Activated gamma-delta T cell (primary cell): ENCODE results near the gene GJB1.
"Not testable (repeated sequence)": the region's sequence is repeated elsewhere in the genome, so short reads cannot be mapped to it uniquely, and the experiment has no call there.

Experiments used
- DNase-seq: peaks from one replicate; lab custom pipeline; 2025; lab: John Stamatoyannopoulos, UW
- total RNA-seq, 2 donors: gene quantifications; one replicate each; lab custom pipeline; 2026; lab: John Stamatoyannopoulos, UW

Gene GJB1
- total RNA-seq = 0 to 0.05 reads per million in 2 donors

DNA sequence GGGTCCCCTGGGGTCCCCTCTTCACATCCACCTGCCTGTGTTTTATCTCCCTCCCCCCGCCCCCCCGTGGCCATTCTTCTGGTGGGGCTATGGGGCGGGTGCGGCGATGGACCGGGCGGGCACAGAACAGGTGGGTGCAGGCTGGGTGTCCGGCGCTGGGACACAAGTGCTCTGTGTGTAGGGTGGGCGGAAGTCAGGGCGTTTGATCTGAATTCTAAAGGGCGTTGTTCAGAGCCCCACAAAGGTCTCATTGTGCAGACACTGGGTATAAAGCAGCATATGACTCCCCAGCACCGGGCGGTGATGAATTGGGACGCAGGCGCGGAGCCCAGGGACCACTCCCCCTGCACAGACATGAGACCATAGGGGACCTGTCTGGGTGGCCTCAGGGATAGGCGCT lies at the start of gene GJB1:
TSS of gene GJB1 (plus strand) at position 296 of the 400 bp plus-strand sequence. CDS start 484 bp downstream, outside the sequence.
- no peak for DNase-seq

- DNase-seq = no peak
Measured at GRCh38 chrX:71173440-71173839, 49.6 kb upstream of the GJB1 start.

GRCh38 chrX:71174795-71175194 lies 48.2 kb upstream of the GJB1 start:
- no peak for DNase-seq

- no peak for DNase-seq
Measured at GRCh38 chrX:71175531-71175930, 47.5 kb upstream of the GJB1 start.

- no peak for DNase-seq
Measured at GRCh38 chrX:71177327-71177726, 45.7 kb upstream of the GJB1 start.

- DNase-seq = no peak
Measured at GRCh38 chrX:71178908-71179307, 44.1 kb upstream of the GJB1 start.

DNA sequence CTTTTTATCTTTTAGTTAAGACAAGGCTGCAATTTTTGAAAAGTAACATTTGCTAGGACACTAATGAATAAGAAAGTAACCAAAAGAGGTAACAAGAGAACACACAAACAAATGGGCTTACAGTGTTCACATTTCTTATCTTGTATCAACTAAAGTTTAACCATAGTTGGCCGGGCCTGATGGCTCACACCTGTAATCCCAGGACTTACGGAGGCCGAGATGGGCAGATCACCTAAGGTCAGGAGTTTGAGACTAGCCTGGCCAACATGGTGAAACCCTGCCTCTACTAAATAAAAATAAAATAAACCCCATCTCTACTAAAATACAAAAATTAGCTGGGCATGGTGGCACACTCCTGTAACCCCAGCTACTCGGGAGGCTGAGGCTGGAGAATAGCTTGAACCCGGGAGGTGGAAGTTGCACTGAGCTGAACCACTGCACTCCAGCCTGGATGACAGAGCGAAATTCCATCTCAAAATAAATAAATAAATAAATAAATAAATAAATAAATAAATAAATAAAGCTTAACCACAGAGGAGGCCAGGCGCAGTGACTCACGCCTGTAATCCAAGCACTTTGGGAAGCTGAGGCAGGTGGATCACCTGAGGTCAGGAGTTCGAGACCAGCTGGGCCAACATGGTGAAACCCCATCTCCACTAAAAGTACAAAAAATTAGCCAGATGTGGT lies 42.3 kb upstream of the GJB1 start:
- DNase-seq = not testable (repeated sequence)

- DNase-seq = no peak
Measured at GRCh38 chrX:71181558-71181909, 41.5 kb upstream of the GJB1 start.

DNA sequence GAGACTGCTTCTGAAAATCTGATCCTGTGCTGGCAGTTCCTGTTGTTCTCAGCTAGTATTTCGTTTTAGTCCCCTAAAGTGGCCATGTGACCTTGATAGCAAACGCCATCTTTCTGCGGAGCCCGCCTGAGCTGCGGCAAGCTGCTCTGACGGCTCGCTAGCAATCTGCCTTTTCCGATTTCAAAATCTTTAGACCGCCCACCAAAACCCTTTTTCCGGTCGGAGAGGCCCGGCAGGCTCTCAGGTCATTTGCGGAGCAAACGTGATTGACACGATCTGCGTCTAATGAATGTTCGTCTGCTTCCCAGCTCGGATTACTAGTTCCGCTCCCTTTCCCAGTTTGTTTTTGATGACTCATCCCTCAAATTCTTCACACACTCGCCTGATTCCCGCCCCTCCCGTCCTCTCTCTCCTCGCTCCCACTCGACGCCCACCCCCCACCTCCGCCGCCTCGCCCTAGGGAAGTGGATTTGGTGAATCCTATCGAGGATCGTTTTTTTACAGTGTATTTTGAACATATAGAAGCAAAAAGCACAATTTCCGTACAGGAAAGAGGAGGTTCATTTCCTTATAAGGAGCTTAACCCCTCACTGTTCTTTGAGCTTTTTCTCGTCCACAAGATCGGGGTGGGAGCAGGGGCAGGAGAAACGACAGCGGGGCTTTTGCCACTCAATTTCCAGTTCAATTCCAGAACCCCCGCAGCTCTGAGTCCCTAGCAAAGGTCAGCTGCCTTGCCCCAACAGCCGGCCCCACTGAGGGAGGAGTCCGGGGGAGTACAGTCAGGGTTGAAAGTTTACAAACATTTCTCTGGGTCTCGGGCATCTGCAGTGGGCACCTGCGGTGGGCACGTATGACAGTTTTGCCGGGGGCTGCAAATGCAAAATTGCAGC lies 40.9 kb upstream of the GJB1 start:
- peak; percentile 30 for DNase-seq

- no peak for DNase-seq
Measured at GRCh38 chrX:71182871-71183270, 40.2 kb upstream of the GJB1 start.

DNA sequence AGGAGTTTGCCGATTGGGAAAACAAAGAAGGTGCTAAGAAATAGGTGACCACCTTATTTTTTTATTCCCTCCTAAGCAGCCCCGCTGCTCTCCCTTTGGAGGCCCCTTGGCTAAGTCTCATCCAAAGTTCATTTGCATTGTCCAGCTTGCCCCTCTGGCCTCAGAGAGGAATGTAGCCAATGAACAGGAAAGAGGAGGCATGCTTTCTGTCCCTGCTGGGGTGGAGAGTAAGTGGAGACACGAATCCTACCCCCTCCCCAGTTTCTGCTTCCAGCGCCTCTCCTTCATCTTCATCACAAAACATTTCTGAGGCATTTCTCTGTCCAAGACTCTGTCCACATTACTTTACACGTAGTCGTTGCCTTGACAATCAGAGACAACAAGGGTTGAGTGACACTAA lies 39.7 kb upstream of the GJB1 start:
- no peak for DNase-seq

DNA sequence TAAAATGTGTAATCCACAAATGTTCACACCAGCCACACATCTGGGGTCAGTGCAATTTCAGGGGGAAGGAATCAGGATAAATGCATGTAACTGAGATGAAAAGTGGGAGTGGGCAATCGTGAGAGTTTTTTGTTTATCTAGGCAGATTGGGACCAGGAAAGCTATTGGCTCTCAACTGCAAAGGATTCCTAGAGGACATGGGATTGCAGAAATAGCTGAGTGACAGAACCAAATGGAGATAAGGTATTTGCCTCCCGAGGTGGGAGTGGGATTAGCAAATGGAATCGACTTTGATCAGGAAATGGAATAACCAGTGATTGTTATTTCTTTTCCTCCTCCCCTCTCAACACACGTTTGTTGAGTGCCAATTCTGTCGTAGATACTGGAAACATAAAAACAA lies 38.9 kb upstream of the GJB1 start:
- no peak for DNase-seq

GRCh38 chrX:71184803-71185495 lies 38.1 kb upstream of the GJB1 start:
- no peak for DNase-seq

GRCh38 chrX:71191248-71191647 lies 31.8 kb upstream of the GJB1 start:
- DNase-seq = no peak

GRCh38 chrX:71195964-71196649 lies 26.9 kb upstream of the GJB1 start:
- no peak for DNase-seq

- DNase-seq = no peak
Measured at GRCh38 chrX:71198066-71198465, 25.0 kb upstream of the GJB1 start.

DNA sequence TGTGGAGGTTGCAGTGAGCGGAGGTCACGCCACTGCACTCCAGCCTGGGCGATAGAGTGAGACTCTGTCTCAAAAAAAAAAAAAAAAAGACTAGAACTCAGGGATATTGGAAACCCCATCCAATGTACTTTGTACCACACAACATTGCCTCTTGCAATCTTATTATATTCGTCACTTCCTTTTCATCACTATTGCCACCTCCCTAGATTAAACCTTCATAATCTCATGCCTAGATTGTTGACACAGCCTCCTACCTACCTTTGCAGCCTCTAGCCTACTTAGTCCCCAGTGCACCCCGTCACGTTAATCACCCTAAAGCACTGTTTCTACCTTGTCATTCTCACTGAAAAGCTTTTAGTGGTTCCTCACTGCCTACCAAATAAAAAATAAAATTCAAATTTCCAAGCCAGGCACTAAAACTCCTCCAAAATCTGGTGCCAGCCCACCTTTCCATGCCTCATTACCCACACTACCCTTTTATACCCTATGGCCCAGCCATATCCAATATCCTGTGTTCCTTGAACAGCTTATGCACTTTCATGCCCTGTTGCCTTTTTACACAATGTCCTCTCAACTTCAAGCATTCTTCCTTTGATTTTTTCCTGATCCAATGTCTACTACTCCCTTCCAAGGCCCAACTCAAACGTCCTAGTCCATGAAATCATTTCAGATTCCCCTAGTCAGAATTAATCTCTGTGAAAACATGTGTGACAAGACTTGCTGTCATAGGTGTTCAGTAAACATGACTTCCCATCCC lies 23.6 kb upstream of the GJB1 start:
- no peak for DNase-seq

DNA sequence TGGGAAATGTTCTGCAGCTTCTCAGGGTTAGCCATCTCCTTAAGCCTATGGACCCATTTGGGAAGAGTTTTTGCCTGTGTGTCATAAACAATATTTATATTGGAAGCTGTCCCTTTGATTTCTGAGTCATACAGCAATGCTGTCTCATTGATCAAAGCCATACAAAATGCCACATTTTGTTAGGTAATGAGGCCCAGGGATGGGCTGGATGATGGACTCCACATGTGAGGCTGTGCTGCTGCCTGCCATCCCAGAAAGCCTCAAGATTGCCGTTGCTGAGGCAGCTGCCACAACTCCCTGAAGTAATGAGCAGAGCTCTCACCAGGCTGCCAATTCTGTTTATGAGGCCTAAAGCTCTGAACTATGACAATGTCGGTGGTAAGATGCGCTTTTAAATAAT lies 12.2 kb upstream of the GJB1 start:
- no peak for DNase-seq

GRCh38 chrX:71212536-71212935 lies 10.5 kb upstream of the GJB1 start:
- no peak for DNase-seq

DNA sequence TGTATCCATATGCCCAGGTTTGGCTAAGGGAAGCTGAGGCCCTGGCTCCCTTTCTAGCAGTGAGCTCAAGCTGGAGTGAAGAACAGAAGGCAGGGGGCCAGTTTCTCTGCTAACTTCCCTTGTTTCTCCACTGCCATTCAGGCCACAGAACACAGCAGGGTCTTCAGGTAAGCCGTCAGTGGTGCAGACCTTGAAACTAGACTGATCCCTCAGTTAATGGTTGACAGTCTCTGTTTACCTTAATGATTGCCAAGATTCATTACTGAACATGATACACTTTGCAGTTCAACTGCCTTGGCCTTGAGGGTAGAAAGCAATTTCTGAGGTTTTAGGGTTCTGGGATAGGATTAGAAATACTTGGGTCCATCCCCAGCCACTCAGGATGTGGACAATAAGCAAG lies 8.9 kb upstream of the GJB1 start:
- no peak for DNase-seq

DNA sequence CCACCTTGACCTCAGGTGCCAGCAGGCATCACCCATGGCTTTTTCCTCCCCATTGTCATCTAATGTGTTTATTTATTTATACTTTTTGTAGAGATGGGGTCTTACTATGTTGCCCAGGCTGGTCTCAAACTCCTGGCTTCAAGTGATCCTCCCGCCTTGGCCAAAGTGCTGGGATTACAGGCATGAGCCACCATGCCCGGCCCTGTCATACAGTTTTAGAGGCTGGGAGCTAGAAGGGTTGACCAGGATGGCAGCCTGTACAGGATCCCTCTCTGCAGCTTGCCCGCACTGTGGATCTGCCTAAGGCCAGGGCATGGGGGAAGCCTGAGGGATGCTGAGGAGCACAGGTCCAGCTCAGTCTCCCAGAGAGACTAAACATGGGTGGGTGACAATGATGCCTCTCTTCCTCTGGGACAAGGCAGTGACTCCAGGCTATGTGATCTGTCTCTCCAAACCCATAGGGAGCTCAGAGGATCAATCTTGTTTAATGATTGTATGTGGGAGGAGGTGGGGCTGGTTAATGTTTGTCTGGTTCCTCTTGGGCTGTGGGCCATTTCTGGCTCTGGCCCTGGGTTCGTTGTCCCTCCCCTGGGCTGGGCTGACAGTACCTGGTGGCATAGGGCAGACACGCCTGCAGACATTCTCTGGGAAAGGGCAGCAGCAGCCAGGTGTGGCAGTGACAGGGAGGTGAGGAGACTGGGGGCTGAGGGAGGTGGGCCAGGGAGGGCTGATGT lies 8.3 kb upstream of the GJB1 start:
- no peak for DNase-seq
